Right renal cortex interstitium (tissue), 3 donors: ENCODE measurements around the gene MRC2. TPM values are rescaled to one million over a fixed set of nuclear protein-coding genes. Genes with fewer than 3 reads are reported as not detected.
"Not testable (repeated sequence)": the region's sequence is repeated elsewhere in the genome, so short reads cannot be mapped to it uniquely, and the experiment has no call there.

Source experiments
- DNase-seq, 3 donors: peaks; one replicate each; pipeline ENCODE4 v3.0.0-alpha.2; 2013; ENCODE audit warnings: low read depth in 3 of 3, low spot score in 2 of 3
- polyA plus RNA-seq, 3 donors: library from polyadenylated mRNA; unstranded; fragments of 120-200 nt; gene quantifications; one replicate each; pipeline ENCODE4 v1.2.1, GENCODE V29; 2013; ENCODE audit not compliant: insufficient read length in 3 of 3

Gene MRC2
- polyA plus RNA-seq, 3 donors, result 52.0 to 56.7 (median 55.8) TPM

DNA sequence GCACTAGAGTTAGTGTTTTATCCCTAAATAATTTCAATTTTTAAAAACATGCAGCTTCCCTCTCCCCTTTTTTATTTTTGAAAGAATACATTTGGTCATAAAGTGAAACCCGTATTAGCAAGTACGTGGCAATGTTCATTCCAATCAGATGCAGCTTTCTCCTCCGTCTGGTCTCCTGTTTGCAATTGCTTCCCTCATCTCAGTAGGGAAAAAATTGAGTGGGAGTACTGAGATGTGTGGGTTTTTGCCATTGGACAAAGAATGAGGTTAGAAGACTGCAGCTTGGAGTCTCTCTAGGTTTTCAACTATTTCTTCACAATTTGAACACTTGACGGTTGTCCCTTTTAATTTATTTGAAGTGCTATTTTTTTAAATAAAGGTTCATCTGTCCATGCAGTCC lies 14.4 kb upstream of the MRC2 start:
- not testable (repeated sequence) for DNase-seq

DNA sequence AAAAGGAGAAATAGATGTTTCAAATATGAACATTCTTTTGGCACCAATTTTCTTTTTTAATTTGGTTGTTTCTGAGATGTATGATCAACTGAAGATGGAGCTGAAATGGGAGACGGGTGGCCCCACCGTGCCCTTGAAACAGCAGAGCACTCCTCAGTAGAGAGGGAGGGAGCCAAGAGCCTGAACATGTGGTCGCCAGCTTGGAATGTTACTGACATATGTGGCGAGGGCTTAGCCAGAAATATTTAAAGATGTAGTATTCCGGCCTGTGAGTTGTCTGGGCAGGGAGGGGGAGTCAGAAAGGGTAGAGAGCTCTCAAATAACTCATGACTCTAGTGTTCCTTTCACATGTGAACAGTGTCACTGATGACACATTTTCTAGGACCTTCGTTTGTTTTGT lies 13.3 kb upstream of the MRC2 start:
- DNase-seq, result peak in 1 of 3 donors; percentile 27

GRCh38 chr17:62615503-62615902 lies 12.0 kb upstream of the MRC2 start:
- no peak for DNase-seq

DNA sequence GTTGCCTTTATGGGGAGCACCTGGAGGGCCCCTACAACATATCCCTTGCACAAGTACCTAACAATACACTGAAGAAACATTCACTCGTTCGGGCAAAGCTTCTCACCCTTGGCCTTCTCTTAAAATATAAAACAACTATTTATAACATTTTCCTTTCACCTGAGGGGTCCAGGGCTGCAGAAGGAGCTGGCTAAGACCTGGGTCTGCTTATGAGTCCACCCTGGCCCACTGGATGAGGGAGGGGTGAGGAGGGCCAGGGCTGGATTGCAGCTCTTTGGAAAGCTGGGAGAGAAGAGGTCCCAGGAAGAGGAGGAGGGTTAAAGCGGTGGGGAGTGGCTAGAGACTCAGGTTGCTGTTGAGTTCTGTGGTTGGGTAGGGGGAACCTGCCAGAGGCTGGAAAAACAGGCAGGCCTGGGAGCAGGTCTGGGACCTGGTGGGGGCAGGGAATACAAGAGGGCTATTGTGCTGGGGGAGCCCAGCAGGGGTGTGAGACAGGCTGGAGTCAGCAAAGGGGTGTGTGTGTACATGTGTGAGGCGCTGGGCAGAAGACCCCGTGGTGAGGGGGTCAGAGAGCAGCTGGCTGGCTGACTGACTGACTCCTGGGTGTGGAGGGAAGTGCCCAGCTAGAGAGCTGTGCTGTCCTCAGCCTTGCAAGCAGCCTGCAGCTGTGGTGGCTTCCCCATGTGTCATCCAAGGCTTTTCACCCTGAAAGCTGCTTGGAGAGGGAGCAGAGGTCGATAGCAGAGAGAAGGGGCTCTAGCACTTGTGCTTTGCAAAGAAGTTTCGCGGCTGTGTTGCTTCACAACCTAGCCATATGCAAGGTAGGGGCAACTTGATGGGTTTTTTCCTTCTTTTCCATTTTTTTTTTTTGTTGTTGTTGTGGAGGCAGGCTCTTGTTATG lies 10.2 kb upstream of the MRC2 start:
- DNase-seq, result no peak

DNA sequence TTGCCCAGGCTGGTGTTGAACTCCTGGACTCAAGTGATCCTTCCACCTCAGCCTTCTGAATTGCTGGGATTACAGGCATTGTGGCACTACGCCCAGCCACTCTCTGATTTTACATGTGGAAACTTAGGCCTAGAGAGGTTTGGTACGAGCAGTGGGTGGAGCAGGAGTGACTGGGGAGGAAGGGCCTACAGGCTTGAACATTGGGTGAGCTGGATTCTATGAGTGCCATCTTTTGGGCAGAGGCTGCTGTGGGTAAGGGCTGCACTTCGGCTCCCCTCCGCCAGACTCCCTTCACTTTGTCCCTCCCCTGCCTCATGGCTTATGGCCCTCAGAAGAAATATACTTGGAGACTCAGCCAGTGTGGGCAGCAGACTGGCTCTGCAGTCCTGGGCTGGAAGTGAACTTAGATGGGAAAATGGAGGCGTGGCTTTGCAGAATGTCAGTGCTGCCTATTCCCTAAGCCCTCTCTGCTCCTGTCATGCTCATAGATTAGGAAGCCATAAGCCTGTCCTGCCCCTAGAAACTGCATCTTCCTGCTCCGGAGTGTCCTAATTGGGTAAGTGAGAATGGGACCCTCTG lies 9.5 kb upstream of the MRC2 start:
- DNase-seq, result no peak

- no peak for DNase-seq
These were observed 8.6 kb upstream of the MRC2 start for GRCh38 chr17:62618647-62619416.

GRCh38 chr17:62619417-62620155 lies 7.9 kb upstream of the MRC2 start:
- no peak for DNase-seq

- DNase-seq, result no peak
These were observed 6.2 kb upstream of the MRC2 start for GRCh38 chr17:62621223-62621622.

DNA sequence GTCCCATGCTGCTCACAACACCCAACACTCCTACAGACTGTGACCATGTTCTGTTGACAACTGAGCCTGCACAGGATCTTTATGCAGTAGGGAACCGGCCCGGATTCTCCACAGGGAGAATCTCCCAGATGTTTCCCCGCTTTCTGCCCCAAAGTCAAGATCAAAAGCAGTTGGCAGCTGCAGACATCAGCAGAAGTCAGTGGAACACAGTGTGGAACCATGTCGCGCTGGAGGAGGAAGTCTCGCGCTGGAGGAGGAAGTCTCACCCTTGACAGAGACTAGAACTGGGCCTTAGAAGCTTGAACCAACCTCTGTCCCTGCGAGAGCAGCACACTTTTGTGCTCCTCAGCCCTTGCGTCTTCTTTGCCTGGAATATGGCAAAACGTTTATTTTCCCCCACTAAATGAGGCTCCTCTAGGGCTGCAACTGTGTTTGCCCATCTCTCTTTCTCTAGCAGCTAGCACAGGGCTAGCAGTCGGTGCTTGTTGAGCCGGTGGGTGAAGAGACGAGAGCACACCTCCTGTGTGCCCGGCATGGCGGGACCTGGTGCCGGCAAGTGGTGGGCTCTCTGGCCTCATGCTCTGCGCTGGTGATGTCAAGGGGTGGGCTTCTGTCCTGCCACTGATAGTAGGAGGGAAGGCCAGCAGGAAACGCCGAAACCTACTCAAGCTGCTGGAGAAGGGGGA lies 2.1 kb upstream of the MRC2 start:
- DNase-seq, result no peak

DNA sequence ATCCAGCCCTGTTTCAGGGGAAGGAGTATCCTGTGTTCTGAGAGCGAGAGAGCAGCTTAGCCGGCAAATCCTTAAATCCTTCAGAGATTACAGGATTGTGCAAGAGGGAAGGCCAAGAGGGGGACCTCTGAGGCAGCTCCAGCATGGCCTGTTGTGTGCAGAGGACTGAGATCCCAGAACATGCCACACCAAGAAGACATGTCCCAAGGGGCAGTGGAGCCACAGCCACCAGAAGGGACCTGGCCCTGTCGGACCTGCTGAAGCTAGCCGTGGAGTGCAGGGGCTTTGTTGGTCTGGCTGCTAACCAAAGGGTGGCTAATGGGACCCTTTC lies 1.6 kb upstream of the MRC2 start:
- no peak for DNase-seq

DNA sequence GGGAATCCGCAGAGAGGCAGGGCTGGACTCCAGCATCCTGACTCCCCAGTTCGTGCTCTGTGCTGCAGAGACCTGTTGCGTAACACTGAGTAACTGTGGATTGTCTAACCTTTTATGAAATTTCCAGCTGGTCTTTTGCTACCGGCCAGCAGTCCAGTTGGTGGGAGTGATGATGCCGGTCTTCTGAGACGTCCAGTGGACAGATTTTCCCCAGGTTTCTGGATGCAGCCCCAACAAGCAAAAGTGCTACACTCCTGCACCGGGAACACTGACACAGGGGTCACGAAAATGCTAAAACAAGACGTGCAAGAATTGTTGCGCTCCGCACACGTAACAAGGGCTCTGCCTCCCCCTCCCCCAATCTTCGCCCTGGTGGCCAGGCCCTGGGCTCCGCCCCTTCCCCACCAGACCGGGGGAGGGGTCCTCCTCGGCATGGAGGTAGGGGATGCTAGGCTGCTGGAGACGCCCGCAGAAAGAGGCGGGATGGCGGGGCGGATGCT lies 701 bp upstream of the MRC2 start:
- peak; percentile 40 to 71 (median 63) for DNase-seq

GRCh38 chr17:62627904-62628633 lies 599 bp downstream of the MRC2 start:
- peak in 1 of 3 donors; percentile 68 for DNase-seq

GRCh38 chr17:62628831-62629555 lies 1.5 kb downstream of the MRC2 start:
- no peak for DNase-seq

DNA sequence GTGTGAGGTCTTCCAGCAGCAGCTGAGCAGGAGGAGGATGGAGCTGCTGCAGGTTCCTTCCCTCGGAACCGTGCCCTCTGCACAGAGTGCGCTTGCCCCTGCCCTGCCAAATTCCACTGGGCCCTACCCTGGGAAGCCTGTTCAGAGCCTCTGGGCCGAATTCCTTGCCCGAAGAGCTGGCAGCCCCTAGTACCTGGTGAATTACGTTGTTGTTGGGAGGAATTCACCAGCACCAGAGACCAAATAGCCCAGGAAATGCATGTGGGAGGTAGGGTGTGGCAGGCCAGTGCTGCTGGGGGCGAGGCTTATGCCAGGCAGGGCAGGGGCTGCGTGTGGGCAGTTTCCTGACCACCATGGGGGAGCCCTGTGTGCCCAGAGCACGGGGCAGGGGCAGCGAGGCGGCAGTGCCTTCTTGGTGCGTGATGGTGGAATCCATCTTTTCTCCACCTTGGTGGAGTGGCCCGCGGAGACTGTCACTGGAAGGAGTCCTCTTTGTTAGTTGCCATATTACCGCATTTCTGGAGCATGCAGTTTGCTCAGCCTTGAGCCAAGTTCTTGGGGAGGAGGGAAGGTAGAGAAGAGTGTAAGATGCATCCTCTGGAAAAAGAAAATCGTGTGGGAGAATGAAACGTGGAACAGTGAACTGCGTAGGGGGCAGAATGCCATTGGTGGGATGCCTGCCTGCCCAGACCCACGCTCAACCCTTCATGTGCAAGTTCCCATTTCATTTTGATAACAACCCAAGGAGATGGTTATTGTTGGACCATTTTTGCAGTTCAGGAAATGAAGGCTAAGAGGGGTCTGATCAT lies 2.3 kb downstream of the MRC2 start:
- DNase-seq, result no peak

- DNase-seq, result no peak
These were observed 3.1 kb downstream of the MRC2 start for GRCh38 chr17:62630365-62631085.

GRCh38 chr17:62631086-62631935 lies 3.8 kb downstream of the MRC2 start:
- DNase-seq, result no peak
